Esophagus squamous epithelium (tissue), 5 donors: ENCODE results near the gene SEPHS2. TPM values are rescaled to one million over a fixed set of nuclear protein-coding genes. Genes with fewer than 3 reads are reported as not detected.

Experiments used
- DNase-seq: peaks from one replicate; lab custom pipeline; 2025; lab: John Stamatoyannopoulos, UW
- H3K27ac ChIP-seq, 4 donors: fragments of 200-600 bp; sonication (generic); one replicate each; pipeline ENCODE4 v1.5.1; 2016 to 2019; ENCODE audit warnings: mild to moderate bottlenecking in 1 of 4
- H3K27me3 ChIP-seq, 4 donors: fragments of 200-600 bp; sonication (generic); 1 replicate in 3 of 4; 2 replicates in 1 of 4; pipeline versions ENCODE4 v1.5.1 to v1.6.0; 2017 to 2021; ENCODE audit warnings: antibody characterized with exemption in 1 of 4
- H3K36me3 ChIP-seq, 3 donors: fragments of 200-600 bp; sonication (generic); one replicate each; pipeline ENCODE4 v1.5.1; 2016 to 2019
- H3K4me1 ChIP-seq, 3 donors: fragments of 200-600 bp; sonication (generic); one replicate each; pipeline ENCODE4 v1.5.1; 2017 to 2019
- H3K4me3 ChIP-seq, 4 donors: fragments of 200-600 bp; sonication (generic); 1 replicate in 3 of 4; 2 replicates in 1 of 4; pipeline ENCODE4 v1.5.1; 2016 to 2019; ENCODE audit warnings: mild to moderate bottlenecking in 2 of 4, moderate library complexity in 1 of 4
- H3K9me3 ChIP-seq, 3 donors: fragments of 200-600 bp; sonication (generic); one replicate each; pipeline ENCODE4 v1.5.1; 2016 to 2019
- POLR2A ChIP-seq, 4 donors: fragments of 450-650 bp; IDR thresholded peaks; one replicate each; pipeline ENCODE4 v1.6.1; 2017; ENCODE audit warnings: antibody characterized with exemption in 4 of 4, mild to moderate bottlenecking in 4 of 4, moderate library complexity in 3 of 4
- WGBS, 2 donors: methylation state at CpG; one replicate each; pipeline ENCODE4 v1.1.5; 2018; 5-methylcytosine and 5-hydroxymethylcytosine counted together
- intact Hi-C: fragments of 100-400 bp; cut with DNase I; formaldehyde crosslinking; loops from one replicate; pipeline ENCODE4 v1.15.0; 2022
- total RNA-seq, 4 donors: library from RNA; depleted of rRNA; stranded (reverse); fragments of >200 nt; gene quantifications; one replicate each; pipeline ENCODE4 v1.1.0, GENCODE V29; 2016
- TF ChIP-seq, protein P1 (sequence below), 6 experiments: fragments of 450-650 bp in 4 of 6; fragments of 200-600 bp in 2 of 6; sonication (generic) in 2 of 6; IDR thresholded peaks; one replicate each; pipeline ENCODE4 v1.5.1; 2016 to 2019; ENCODE audit warnings: antibody characterized with exemption in 6 of 6, mild to moderate bottlenecking in 4 of 6, moderate library complexity in 4 of 6
- donor health status: DM: yes; HTN: yes; CAD: no.

The SEPHS2 gene, protein sequence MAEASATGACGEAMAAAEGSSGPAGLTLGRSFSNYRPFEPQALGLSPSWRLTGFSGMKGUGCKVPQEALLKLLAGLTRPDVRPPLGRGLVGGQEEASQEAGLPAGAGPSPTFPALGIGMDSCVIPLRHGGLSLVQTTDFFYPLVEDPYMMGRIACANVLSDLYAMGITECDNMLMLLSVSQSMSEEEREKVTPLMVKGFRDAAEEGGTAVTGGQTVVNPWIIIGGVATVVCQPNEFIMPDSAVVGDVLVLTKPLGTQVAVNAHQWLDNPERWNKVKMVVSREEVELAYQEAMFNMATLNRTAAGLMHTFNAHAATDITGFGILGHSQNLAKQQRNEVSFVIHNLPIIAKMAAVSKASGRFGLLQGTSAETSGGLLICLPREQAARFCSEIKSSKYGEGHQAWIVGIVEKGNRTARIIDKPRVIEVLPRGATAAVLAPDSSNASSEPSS
- 10 to 100 TPM; 17.7 to 23.5 (median 19.7) TPM for total RNA-seq

DNA sequence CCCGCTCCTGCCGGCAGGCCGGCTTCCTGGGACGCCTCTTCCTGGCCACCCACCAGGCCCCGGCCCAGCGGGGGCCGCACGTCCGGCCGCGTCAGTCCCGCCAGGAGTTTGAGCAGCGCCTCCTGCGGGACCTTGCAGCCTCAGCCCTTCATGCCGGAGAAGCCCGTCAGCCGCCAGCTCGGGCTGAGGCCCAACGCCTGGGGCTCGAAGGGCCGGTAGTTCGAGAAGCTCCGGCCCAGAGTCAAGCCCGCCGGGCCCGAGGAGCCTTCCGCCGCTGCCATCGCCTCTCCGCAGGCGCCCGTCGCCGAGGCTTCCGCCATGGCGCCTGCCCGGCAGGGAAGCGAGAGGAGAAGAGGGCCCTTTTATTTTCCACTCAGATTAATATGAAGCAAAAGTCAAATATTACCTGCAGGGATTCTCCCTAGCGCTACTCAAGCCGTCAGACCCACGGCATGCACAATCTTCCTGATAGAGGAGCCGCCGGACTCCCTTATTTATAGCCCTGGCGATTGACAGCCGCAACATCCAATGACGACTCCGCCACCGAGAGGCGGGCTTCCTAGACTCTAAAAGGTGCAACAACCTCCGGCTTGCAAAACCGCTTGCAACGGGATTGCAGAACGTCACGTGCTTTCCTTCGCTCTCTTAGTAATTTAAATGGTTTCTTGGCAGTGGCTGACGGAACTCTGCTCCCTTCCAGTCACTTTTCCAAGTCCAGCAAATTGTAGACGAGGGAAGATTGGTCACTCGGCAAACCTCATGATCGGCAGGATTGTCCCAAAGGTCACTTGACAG, at the start of gene SEPHS2:
Gene SEPHS2 (minus strand): TSS at position 467 of the 795 bp plus-strand sequence. CDS start 147 bp downstream, at position 320.
- no peaks in the 10 kb centered on the region for H3K9me3 ChIP-seq
- peaks cover 9 to 36% (median 18%) of the 10 kb centered on the region in 3 donors for H3K4me1 ChIP-seq
- 1% methylated on average over 21 of the region's 59 CpGs for WGBS, 2 donors
- H3K36me3 ChIP-seq, result peaks cover 0 to 19% (median 5%) of the 10 kb centered on the region in 3 donors
- intact Hi-C loops, result loop anchor here (5.0 kb wide), 1 partner anchor 82 kb away; the partner anchor contains the start of gene ZNF768
- peak within 1 kb of the TSS; percentile 78 to 91 (median 88) for H3K4me3 ChIP-seq
- peak; percentile 88 for DNase-seq
- H3K27me3 ChIP-seq, result no peaks in the 10 kb centered on the region
- H3K27ac ChIP-seq, result peak within 1 kb of the TSS; percentile 89 to 96 (median 93)
- TF ChIP-seq, protein P1, sequence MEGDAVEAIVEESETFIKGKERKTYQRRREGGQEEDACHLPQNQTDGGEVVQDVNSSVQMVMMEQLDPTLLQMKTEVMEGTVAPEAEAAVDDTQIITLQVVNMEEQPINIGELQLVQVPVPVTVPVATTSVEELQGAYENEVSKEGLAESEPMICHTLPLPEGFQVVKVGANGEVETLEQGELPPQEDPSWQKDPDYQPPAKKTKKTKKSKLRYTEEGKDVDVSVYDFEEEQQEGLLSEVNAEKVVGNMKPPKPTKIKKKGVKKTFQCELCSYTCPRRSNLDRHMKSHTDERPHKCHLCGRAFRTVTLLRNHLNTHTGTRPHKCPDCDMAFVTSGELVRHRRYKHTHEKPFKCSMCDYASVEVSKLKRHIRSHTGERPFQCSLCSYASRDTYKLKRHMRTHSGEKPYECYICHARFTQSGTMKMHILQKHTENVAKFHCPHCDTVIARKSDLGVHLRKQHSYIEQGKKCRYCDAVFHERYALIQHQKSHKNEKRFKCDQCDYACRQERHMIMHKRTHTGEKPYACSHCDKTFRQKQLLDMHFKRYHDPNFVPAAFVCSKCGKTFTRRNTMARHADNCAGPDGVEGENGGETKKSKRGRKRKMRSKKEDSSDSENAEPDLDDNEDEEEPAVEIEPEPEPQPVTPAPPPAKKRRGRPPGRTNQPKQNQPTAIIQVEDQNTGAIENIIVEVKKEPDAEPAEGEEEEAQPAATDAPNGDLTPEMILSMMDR (IDR thresholded peaks at IDR 0.05), result peak in 5 of 6 experiments; percentile 16 to 40 (median 23)
- TF ChIP-seq POLR2A (IDR thresholded peaks at IDR 0.05), result peak in 3 of 4 donors; percentile 91 to 93 (median 92)

DNA sequence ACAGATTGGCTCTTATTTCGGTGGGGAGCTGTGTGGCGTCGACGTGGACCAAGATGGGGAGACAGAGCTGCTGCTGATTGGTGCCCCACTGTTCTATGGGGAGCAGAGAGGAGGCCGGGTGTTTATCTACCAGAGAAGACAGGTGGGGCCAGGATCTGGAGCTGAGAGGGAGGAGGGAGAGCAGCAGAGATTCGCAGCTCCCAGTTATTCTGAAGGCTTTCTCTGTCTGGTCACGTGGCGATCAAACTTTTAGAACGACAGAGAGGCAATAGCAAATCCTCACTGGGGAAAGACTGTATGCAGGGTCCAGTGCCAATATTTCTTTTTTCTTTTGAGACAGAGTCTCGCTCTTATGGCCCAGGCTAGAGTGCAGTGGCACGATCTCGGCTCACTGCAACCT, 49.0 kb upstream of the SEPHS2 start:
- DNase-seq, result no peak
- Histone ChIP-seq H3K9me3 (no peaks in the 10 kb centered on the region), H3K4me3 (no peak overlapping the region), H3K27ac (no peak overlapping the region), H3K4me1 (peaks cover 0 to 25% (median 0%) of the 10 kb centered on the region in 3 donors), H3K27me3 (peaks cover 0 to 7% (median 0%) of the 10 kb centered on the region in 4 donors), H3K36me3 (no peaks in the 10 kb centered on the region)
- intact Hi-C loops, result no loop called here
- WGBS, 2 donors, result 67 to 81% methylated on average over 8 to 11 of the region's 12 CpGs
- TF ChIP-seq, protein P1 (IDR thresholded peaks at IDR 0.05), result no peak
- TF ChIP-seq POLR2A (IDR thresholded peaks at IDR 0.05), result no peak

DNA sequence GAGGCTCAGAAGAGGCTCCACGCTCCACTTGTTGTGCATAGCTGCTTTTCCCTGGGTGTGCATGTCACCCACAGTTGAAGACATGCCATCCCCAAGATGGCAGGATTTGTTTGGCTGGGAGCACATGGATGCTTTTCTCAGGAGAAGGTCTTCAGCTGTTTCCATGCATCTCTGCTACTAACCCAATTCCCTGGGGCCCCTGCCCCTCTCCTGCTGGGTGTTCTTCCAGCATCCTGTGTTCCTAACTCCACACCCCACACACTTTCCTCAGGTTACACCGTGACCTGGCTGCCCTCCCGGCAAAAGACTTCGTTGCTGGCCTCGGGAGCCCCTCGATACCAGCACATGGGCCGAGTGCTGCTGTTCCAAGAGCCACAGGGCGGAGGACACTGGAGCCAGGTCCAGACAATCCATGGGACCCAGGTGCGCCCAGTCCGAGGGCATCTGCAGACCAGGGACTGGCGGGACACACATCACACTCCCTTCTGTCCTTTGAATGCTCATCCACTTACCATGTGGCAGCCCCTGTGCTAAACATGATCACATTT, 48.3 kb upstream of the SEPHS2 start:
- DNase-seq, result no peak
- TF ChIP-seq POLR2A (IDR thresholded peaks at IDR 0.05), result no peak
- TF ChIP-seq, protein P1 (IDR thresholded peaks at IDR 0.05), result no peak
- no peaks in the 10 kb centered on the region for H3K9me3 ChIP-seq
- no peak overlapping the region for H3K27ac ChIP-seq
- H3K27me3 ChIP-seq, result peaks cover 0 to 7% (median 0%) of the 10 kb centered on the region in 4 donors
- H3K4me3 ChIP-seq, result no peak overlapping the region
- intact Hi-C loops, result no loop called here
- peaks cover 0 to 32% (median 0%) of the 10 kb centered on the region in 3 donors for H3K4me1 ChIP-seq
- 76 to 83% methylated on average over 8 to 10 of the region's 11 CpGs for WGBS, 2 donors
- H3K36me3 ChIP-seq, result no peaks in the 10 kb centered on the region

DNA sequence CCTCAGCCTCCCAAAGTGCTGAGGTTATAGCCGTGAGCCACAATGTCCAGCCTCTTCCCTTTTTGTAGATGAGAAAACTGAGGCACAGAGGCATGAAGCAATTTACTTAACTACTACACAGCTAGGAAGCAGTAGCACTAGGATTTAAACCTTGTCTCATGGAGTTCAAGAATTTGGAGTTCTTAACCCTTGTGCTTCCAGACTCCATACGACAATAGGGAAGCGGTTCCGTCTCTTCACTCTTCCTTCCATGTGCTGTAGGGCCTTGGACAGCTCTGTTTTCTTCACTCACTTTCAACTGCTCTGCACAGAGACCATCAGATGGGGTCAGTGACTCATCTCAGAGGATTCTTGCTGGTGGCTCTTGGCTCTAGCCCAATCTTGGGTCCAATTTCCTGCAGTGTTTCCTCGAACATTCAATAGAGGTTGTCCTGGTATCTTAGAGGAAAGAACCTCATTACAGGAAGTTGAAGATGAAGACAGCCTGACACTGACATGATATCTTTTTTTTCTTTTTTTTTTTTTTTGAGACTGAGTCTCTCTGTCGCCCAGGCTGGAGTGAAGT, 46.2 kb upstream of the SEPHS2 start:
- no peak for DNase-seq
- 30 to 41% methylated on average over 6 of the region's 6 CpGs for WGBS, 2 donors

More for the DNA sequence above, 46.2 kb upstream of the SEPHS2 start:
- H3K9me3 ChIP-seq, result no peaks in the 10 kb centered on the region
- H3K27ac ChIP-seq, result no peak overlapping the region
- no peak overlapping the region for H3K4me3 ChIP-seq
- H3K27me3 ChIP-seq, result peaks cover 0 to 7% (median 0%) of the 10 kb centered on the region in 4 donors
- intact Hi-C loops, result no loop called here
- no peak for TF ChIP-seq POLR2A (IDR thresholded peaks at IDR 0.05)
- TF ChIP-seq, protein P1 (IDR thresholded peaks at IDR 0.05), result no peak
- peaks cover 0 to 33% (median 0%) of the 10 kb centered on the region in 3 donors for H3K4me1 ChIP-seq
- no peaks in the 10 kb centered on the region for H3K36me3 ChIP-seq
